ENCODE measurements around the gene SDC1.
A peak's percentile ranks its signal among the peaks of the same experiment; 100 is the strongest.

Gene SDC1

GRCh38 chr2:20227894-20228505 lies 3.1 kb upstream of the SDC1 start:
- DNase-seq (ENCODE audit: low read depth): no peak

- no peak for DNase-seq (ENCODE audit: low read depth)
Measured at GRCh38 chr2:20226152-20226545, 1.2 kb upstream of the SDC1 start.

GRCh38 chr2:20225294-20226151 lies 593 bp upstream of the SDC1 start:
- DNase-seq (ENCODE audit: low read depth): no peak

- DNase-seq (ENCODE audit: low read depth): no peak
Measured at GRCh38 chr2:20224164-20224715, 690 bp downstream of the SDC1 start.

- DNase-seq (ENCODE audit: low read depth): no peak
Measured at GRCh38 chr2:20223407-20224163, 1.3 kb downstream of the SDC1 start.

GRCh38 chr2:20222769-20223406 lies 2.0 kb downstream of the SDC1 start:
- DNase-seq (ENCODE audit: low read depth): no peak

- no peak for DNase-seq (ENCODE audit: low read depth)
Measured at GRCh38 chr2:20222014-20222768, 2.7 kb downstream of the SDC1 start.

GRCh38 chr2:20221555-20221973 lies 3.4 kb downstream of the SDC1 start:
- peak; percentile 63 for DNase-seq (ENCODE audit: low read depth)

GRCh38 chr2:20220806-20221554 lies 4.0 kb downstream of the SDC1 start:
- no peak for DNase-seq (ENCODE audit: low read depth)

- DNase-seq (ENCODE audit: low read depth): no peak
Measured at GRCh38 chr2:20219763-20220380, 5.1 kb downstream of the SDC1 start.

GRCh38 chr2:20218331-20219320 lies 6.3 kb downstream of the SDC1 start:
- DNase-seq (ENCODE audit: low read depth): no peak

- no peak for DNase-seq (ENCODE audit: low read depth)
Measured at GRCh38 chr2:20217041-20217970, 7.6 kb downstream of the SDC1 start.

- no peak for DNase-seq (ENCODE audit: low read depth)
Measured at GRCh38 chr2:20216130-20217025, 8.6 kb downstream of the SDC1 start.

GRCh38 chr2:20215183-20216040 lies 9.5 kb downstream of the SDC1 start:
- DNase-seq (ENCODE audit: low read depth): no peak

GRCh38 chr2:20214566-20215182 lies 10.3 kb downstream of the SDC1 start:
- DNase-seq (ENCODE audit: low read depth): no peak

Measured in GM04503 (cell line).